BLaER1 (cell line): ENCODE results near the gene UBASH3B.
A peak's percentile ranks its signal among the peaks of the same experiment; 100 is the strongest.
"Not testable (repeated sequence)": the region's sequence is repeated elsewhere in the genome, so short reads cannot be mapped to it uniquely, and the experiment has no call there.

Experiments
- H3K27ac ChIP-seq: shearing (Covaris generic); formaldehyde crosslinking; 2 replicates; pipeline ENCODE4 v1.8.1; 2022
- H3K27me3 ChIP-seq: shearing (Covaris generic); formaldehyde crosslinking; 2 replicates; pipeline ENCODE4 v1.8.1; 2022
- H3K36me3 ChIP-seq: shearing (Covaris generic); formaldehyde crosslinking; 2 replicates; pipeline ENCODE4 v1.8.1; 2022
- H3K4me1 ChIP-seq: shearing (Covaris generic); formaldehyde crosslinking; 2 replicates; pipeline ENCODE4 v1.8.1; 2022
- H3K4me2 ChIP-seq: shearing (Covaris generic); formaldehyde crosslinking; 2 replicates; pipeline ENCODE4 v1.8.1; 2022
- H3K4me3 ChIP-seq: shearing (Covaris generic); formaldehyde crosslinking; 2 replicates; pipeline ENCODE4 v1.8.1; 2022
- H3K9ac ChIP-seq: shearing (Covaris generic); formaldehyde crosslinking; 2 replicates; pipeline ENCODE4 v1.8.1; 2022
- H3K9me3 ChIP-seq: shearing (Covaris generic); formaldehyde crosslinking; 2 replicates; pipeline ENCODE4 v1.8.1; 2022
- H4K20me1 ChIP-seq: shearing (Covaris generic); formaldehyde crosslinking; 2 replicates; pipeline ENCODE4 v1.8.1; 2022
- Cebpa-rat ChIP-seq: shearing (Covaris generic); IDR thresholded peaks from 2 replicates; pipeline ENCODE4 v1.8.1; 2022

Gene UBASH3B

GRCh38 chr11:122848186-122848585 is 192.7 kb downstream of the UBASH3B start:
- Histone ChIP-seq H3K27ac (no peak overlapping the region), H4K20me1 (no peaks in the 10 kb centered on the region), H3K4me2 (no peak overlapping the region), H3K36me3 (no peaks in the 10 kb centered on the region), H3K27me3 (no peaks in the 10 kb centered on the region), H3K9me3 (no peaks in the 10 kb centered on the region), H3K4me1 (peaks cover 22% of the 10 kb centered on the region), H3K9ac (no peak overlapping the region), H3K4me3 (no peak overlapping the region)
- TF ChIP-seq Cebpa-rat: no peak

GRCh38 chr11:122850076-122850631 is 194.6 kb downstream of the UBASH3B start:
- H4K20me1 ChIP-seq: no peaks in the 10 kb centered on the region
- no peaks in the 10 kb centered on the region for H3K9me3 ChIP-seq
- H3K27ac ChIP-seq: no peak overlapping the region
- H3K4me2 ChIP-seq: peak overlapping the region; percentile 2; the same call in 1 of the 2 replicates
- H3K36me3 ChIP-seq: no peaks in the 10 kb centered on the region
- H3K27me3 ChIP-seq: no peaks in the 10 kb centered on the region
- peaks cover 9% of the 10 kb centered on the region for H3K4me1 ChIP-seq
- TF ChIP-seq Cebpa-rat: no peak
- H3K4me3 ChIP-seq: no peak overlapping the region
- no peak overlapping the region for H3K9ac ChIP-seq

GRCh38 chr11:122851366-122851966 is 195.9 kb downstream of the UBASH3B start:
- Histone ChIP-seq H3K27ac (no peak overlapping the region), H4K20me1 (no peaks in the 10 kb centered on the region), H3K4me2 (no peak overlapping the region), H3K9ac (no peak overlapping the region), H3K27me3 (no peaks in the 10 kb centered on the region), H3K4me3 (no peak overlapping the region), H3K4me1 (peaks cover 15% of the 10 kb centered on the region), H3K9me3 (no peaks in the 10 kb centered on the region), H3K36me3 (no peaks in the 10 kb centered on the region)
- TF ChIP-seq Cebpa-rat: no peak

- Histone ChIP-seq H3K4me1 (peaks cover 23% of the 10 kb centered on the region), H3K4me2 (no peak overlapping the region), H4K20me1 (no peaks in the 10 kb centered on the region)
These were observed 196.7 kb downstream of the UBASH3B start for GRCh38 chr11:122852074-122852795.

GRCh38 chr11:122852796-122853160 is 197.3 kb downstream of the UBASH3B start:
- H3K4me3 ChIP-seq: no peak overlapping the region
- H3K27me3 ChIP-seq: no peaks in the 10 kb centered on the region
- no peak overlapping the region for H3K27ac ChIP-seq
- no peaks in the 10 kb centered on the region for H3K36me3 ChIP-seq
- H3K4me2 ChIP-seq: no peak overlapping the region
- peaks cover 23% of the 10 kb centered on the region for H3K4me1 ChIP-seq
- H4K20me1 ChIP-seq: no peaks in the 10 kb centered on the region
- TF ChIP-seq Cebpa-rat: no peak
- H3K9me3 ChIP-seq: no peaks in the 10 kb centered on the region
- H3K9ac ChIP-seq: no peak overlapping the region

More at GRCh38 chr11:122852074-122852795, 196.7 kb downstream of the UBASH3B start:
- H3K27me3 ChIP-seq: no peaks in the 10 kb centered on the region
- no peaks in the 10 kb centered on the region for H3K9me3 ChIP-seq
- no peaks in the 10 kb centered on the region for H3K36me3 ChIP-seq
- no peak overlapping the region for H3K4me3 ChIP-seq
- no peak overlapping the region for H3K27ac ChIP-seq
- no peak for TF ChIP-seq Cebpa-rat
- H3K9ac ChIP-seq: no peak overlapping the region

GRCh38 chr11:122853261-122853660 is 197.7 kb downstream of the UBASH3B start:
- H3K27me3 ChIP-seq: no peaks in the 10 kb centered on the region
- no peaks in the 10 kb centered on the region for H3K9me3 ChIP-seq
- no peaks in the 10 kb centered on the region for H4K20me1 ChIP-seq
- no peaks in the 10 kb centered on the region for H3K36me3 ChIP-seq
- H3K27ac ChIP-seq: no peak overlapping the region
- peaks cover 23% of the 10 kb centered on the region for H3K4me1 ChIP-seq
- no peak overlapping the region for H3K4me3 ChIP-seq
- H3K4me2 ChIP-seq: no peak overlapping the region
- H3K9ac ChIP-seq: no peak overlapping the region
- TF ChIP-seq Cebpa-rat: no peak

- Histone ChIP-seq H3K27ac (no peak overlapping the region), H3K4me1 (peaks cover 23% of the 10 kb centered on the region), H3K36me3 (no peaks in the 10 kb centered on the region), H3K27me3 (no peaks in the 10 kb centered on the region), H4K20me1 (no peaks in the 10 kb centered on the region), H3K4me2 (no peak overlapping the region), H3K9me3 (no peaks in the 10 kb centered on the region), H3K4me3 (no peak overlapping the region), H3K9ac (no peak overlapping the region)
- no peak for TF ChIP-seq Cebpa-rat
These were observed 198.5 kb downstream of the UBASH3B start for GRCh38 chr11:122853971-122854446.

- Histone ChIP-seq H3K27ac (no peak overlapping the region), H3K27me3 (no peaks in the 10 kb centered on the region), H4K20me1 (no peaks in the 10 kb centered on the region), H3K9me3 (no peaks in the 10 kb centered on the region), H3K4me2 (no peak overlapping the region), H3K4me3 (no peak overlapping the region), H3K4me1 (peaks cover 6% of the 10 kb centered on the region), H3K9ac (no peak overlapping the region), H3K36me3 (no peaks in the 10 kb centered on the region)
- no peak for TF ChIP-seq Cebpa-rat
These were observed 206.1 kb downstream of the UBASH3B start for GRCh38 chr11:122861631-122862030.

- Histone ChIP-seq H3K27me3 (no peaks in the 10 kb centered on the region), H4K20me1 (no peaks in the 10 kb centered on the region), H3K4me3 (no peak overlapping the region), H3K4me2 (no peak overlapping the region), H3K9me3 (no peaks in the 10 kb centered on the region), H3K4me1 (peaks cover 1% of the 10 kb centered on the region; the same call in 1 of the 2 replicates), H3K36me3 (no peaks in the 10 kb centered on the region), H3K9ac (no peak overlapping the region; the same call in 1 of the 2 replicates), H3K27ac (no peak overlapping the region)
- TF ChIP-seq Cebpa-rat: no peak
These were observed 206.6 kb downstream of the UBASH3B start for GRCh38 chr11:122862091-122862490.

- not testable (repeated sequence) for H3K27ac ChIP-seq, H3K9ac ChIP-seq, H4K20me1 ChIP-seq, H3K4me1 ChIP-seq, H3K4me2 ChIP-seq, H3K9me3 ChIP-seq, H3K27me3 ChIP-seq, H3K36me3 ChIP-seq, H3K4me3 ChIP-seq
These were observed 207.6 kb downstream of the UBASH3B start for GRCh38 chr11:122863154-122863553.
